ENCODE measurements around the gene RITA1.
A peak's percentile ranks its signal among the peaks of the same experiment; 100 is the strongest.
"Not testable (repeated sequence)": the region's sequence is repeated elsewhere in the genome, so short reads cannot be mapped to it uniquely, and the experiment has no call there.

Gene RITA1, protein sequence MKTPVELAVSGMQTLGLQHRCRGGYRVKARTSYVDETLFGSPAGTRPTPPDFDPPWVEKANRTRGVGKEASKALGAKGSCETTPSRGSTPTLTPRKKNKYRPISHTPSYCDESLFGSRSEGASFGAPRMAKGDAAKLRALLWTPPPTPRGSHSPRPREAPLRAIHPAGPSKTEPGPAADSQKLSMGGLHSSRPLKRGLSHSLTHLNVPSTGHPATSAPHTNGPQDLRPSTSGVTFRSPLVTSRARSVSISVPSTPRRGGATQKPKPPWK

DNA sequence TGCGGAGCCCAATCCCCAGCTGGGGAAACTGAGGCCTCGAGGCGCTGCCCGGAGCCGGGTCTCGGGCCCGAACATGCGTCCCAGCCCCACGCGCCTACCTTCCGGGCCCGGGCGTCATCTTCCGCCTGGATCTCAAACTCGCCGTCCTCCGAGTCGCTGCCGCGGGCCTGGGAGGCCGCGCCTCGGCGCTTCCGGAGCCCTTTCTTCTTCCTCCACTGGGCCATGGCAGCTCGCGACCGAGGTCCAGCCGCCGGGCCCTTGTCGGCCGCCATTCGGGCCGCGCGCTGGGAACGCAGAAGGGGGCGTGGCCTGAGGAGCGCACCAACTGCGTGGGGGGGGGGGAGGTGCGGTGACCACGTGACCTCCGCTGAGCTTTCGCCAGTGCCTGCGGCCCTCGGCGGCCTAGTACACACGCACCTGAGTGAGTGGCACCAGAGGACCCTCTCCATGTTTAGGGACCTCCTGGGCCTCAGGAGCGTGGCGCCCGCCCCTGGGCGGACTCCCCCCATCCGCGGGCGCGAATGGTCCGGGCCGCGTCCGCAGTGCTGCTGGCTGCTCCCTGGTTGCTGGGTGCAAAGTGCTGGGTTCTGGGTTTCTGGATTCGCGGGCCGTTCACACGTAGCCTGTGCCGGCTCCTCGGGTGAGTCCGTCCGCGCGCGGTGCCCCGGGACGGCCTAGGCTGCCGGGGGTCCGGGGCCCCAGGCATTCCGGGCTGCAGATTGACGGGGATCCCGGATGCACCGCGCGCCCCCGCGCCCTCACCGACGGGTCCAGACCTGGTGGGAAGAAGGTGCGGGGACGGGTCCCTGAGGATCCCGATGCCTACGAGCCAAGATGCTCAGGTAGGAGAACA lies at the start of gene RITA1, which contains the start of gene DDX54:
Gene RITA1 (plus strand): TSS at position 542 of the 853 bp plus-strand sequence. CDS start 1,026 bp downstream, outside the sequence.
Gene DDX54 (minus strand): TSS at position 299 of the 853 bp plus-strand sequence. CDS start 27 bp downstream, at position 272.
- peak; percentile 30 for DNase-seq

DNA sequence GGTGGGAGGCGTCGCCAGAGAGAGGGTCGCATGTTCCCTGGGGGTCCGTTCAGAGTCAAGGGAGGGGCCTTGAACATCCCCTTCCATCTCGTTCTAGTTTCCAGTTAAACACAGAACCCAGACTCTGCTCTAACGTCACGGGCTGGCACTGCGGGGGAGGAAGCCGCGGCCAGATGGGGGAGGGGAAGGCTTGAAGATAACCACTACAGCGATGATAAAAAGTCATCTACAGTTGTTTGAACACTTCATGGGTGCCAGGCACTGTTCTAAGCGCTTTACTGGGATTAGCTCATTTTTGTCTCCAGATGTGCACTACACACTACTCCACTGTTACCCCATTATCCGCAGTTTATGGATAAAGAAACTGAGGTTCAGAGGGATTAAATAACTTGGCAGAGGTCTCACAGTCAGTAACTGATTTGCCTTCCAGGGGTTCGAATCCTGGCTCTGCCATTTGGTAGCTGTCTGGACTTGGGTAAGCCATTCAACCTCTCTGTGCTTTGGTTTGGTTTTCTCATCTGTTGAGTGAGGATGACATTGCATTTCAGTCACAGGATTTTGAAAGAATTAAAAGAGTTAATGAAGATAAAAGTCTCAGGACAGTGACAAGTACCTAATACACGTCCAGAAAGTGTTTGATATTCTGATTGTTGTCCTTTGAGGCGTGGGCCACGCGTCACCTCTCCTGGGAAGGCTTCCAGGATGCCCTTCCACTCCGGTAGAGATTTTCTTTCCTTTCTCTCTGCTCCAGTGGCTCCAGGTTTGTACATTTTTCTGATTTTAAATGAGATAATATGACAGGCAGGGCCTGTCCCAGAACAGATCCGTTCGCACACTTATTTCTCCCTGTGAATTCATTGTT lies 49.2 kb upstream of the RITA1 start:
- no peak for DNase-seq

DNA sequence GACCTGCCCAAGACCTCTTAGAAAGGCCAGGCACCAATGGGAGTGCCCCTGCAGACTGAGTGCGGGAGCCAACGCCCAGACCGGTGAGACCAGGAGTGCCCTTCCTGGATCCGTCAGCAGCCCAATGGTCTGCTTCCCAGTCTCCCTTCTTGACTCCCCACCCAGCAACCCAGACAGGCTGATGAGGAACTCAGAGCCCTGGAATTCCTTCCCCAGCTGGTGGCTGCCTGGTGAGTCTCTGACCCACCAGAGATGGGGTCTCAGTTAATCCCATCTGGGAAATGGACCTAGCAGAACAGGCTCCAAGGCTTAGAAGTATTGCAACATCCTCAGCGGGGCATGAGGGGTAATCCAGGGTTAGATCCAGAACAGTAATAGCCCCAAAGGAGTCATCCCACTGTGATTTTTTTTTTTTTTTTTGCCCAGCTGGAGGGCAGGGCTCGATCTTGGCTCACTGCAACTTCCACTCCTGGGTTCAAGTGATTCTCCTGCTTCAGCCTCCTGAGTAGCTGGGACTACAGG lies 48.5 kb upstream of the RITA1 start:
- DNase-seq, result no peak

DNA sequence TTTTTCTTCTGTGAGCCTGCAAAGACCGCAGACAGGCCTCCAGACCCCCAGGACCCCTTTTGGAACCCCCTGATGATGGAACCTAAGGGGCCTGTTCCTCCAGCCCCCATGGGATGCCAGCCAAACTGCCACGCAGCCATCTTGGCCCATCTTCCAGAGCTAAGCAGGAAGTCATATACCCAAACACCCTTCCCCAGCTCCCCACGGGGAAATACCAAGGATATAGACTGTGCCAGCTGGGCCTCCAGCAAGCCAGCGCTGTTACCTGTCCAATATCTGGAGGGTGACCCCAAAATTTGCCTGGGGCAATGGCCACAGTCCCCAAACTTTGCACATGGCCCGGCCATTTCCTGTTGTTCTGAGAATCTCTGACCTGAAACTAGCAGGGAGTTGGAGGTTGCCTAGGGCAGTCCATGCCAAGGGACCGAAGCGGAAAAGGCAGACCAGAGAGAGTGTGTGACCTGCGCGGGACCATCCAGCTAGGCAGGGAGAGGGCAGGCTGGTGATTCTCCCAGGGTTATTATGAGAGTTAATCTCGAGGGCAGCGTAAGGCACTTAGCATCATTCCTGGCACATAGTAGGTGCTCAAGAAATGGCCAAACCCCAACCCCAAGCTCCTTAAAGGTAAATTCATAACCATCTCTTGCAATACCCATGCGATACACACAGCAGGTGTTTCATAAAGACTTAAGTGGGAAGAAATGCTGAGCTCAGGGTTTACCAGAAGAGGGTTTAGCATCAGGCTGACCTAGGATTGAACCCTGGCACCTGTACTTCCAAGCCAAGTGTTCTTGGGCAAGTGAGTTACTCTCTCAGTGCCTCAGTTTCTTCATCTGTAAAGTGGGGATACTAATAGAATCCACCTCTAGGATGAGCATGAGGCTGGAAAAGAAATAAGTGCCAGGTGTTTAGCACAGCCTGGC lies 47.4 kb upstream of the RITA1 start:
- DNase-seq, result no peak

DNA sequence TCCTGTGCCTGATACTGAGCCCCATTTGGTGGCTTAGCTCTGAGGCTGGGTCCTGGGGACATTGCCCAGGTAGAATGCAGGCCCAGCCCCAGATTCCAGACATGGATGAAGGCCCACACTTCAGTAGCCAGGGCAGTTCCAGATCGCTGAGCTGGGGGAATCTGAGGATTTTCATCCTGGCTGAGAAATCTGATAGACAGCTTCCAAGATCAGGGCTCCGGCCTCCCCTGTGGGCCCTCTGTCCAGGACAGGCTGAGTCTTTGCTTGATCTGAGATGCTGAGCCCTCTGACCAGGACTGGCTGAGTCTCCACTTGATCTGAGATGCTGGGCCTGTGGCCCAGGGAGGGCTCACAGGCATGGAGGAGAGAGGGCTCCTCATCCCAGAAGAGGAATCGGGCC lies 46.7 kb upstream of the RITA1 start:
- no peak for DNase-seq

DNA sequence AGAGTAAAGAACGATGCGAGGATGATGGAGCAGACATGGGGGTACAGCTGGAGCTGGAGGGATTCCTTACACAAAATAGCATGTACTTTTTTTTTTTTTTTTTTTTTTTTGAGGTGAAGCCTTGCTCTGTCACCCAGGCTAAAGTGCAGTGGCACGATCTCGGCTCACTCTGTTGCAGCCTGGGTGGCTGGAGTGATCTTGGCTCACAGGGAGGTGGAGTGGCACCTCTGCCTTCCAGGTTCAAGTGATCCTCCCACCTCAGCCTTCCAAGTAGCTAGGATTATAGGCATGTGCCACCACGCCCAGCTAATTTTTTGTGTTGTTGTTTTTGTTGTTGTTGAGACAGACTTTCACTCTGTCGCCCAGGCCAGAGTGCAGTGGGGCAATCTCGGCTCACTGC lies 44.8 kb upstream of the RITA1 start:
- DNase-seq, result no peak

DNA sequence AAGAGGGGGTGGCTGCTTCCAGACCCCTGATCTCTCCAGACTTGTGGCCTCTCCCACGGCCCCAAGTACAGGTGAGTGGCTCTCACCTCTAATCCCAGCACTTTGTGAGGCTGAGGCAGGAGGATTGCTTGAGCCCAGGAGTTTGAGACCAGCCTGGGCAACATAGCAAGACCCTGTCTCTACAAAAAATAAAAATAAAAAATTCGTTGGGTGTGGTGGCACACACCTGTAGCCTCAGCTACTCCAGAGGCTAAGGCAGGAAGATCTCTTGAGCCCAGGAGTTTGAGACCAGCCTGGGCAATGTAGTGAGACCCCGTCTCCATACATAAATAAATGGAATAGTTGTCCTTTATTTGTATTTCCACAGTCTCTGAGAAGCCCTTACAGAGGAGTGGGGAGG lies 43.8 kb upstream of the RITA1 start:
- not testable (repeated sequence) for DNase-seq

DNA sequence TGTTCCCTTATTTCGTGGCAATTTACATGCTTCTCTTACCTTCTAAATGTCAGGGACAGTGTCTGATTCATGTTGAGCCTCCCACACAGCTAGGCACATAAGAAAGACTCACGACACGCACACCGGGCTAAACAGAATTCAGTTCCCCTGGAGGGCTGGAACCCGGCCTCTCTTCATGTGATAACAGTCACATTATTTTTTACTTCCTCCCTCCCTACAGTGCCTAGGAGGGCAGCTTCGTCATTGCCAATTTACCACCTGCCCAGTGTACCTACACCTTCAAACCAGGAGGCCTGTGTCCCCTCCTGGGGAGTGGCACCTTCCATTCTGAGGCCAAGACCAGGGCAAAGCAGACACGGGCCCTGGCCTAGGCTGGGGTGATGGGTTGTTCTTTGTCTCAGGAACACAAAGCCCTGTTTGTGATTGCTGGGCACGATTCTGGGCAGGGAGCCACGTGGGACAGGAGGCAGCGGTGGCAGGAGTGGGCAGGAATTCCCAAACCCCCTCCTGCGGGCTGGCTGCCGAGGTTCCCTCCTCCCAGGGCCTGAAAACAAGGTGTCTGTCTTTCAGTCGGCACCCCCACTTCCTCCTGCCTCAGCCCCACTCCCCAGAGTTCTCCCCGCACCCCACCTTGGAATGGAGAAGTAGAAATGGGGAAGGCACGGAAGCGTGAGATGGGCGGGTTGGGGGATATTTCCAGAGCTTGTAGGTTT lies 43.2 kb upstream of the RITA1 start:
- DNase-seq, result no peak

DNA sequence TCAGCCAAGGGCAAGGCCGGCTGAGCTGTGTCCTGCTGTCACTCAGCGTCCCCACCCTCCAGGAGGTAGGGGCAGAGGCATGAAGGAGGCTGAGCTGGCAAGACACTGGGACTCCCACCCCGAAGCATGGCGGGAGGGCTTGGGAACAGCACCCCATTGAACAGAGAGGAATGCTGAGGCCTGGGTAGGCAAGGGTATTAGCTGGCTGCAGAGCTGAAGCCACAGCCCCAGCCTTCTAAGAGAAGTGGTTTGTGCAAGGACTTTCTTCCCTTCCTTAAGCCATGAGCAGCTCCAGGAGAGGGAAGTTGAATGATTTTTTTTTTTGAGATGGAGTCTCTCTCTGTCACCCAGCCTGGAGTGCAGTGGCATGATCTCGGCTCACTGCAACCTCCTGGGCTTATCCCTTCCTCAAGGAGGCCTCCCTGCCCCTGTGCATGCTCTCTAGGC lies 42.6 kb upstream of the RITA1 start:
- DNase-seq, result no peak

DNA sequence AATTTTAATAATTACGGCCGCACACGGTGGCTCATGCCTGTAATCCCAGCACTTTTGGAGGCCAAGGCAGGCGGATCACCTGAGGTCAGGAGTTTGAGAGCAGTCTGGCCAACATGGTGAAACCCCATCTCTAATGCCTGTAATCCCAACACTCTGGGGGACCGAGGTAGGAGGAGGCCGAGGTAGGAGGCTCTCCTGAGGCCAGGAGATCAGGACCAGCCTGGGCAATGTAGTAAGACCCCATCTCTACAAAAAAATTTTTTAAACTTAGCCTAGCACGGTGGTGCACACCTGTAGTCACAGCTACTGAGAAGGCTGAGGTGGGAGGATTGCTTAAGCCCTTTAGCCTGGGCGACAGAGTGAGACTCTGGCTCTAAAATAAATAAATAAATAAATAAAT lies 41.6 kb upstream of the RITA1 start:
- DNase-seq, result no peak

DNA sequence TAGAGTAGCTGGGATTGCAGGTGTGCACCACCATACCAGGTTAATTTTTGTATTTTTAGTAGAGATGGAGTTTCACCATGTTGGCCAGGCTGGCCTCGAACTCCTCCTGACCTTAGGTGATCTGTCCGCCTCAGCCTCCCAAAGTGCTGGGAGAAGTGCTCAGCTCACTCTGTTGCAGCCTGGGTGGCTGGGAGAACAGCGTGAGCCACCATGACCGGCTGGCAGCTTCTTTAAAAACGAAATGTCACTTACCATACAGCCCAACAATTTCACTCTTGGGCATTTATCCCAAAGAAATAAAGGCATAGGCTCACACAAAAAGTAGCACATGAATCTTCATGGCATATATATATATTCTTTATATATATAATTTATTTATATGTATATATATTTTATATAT lies 40.7 kb upstream of the RITA1 start:
- DNase-seq, result no peak

DNA sequence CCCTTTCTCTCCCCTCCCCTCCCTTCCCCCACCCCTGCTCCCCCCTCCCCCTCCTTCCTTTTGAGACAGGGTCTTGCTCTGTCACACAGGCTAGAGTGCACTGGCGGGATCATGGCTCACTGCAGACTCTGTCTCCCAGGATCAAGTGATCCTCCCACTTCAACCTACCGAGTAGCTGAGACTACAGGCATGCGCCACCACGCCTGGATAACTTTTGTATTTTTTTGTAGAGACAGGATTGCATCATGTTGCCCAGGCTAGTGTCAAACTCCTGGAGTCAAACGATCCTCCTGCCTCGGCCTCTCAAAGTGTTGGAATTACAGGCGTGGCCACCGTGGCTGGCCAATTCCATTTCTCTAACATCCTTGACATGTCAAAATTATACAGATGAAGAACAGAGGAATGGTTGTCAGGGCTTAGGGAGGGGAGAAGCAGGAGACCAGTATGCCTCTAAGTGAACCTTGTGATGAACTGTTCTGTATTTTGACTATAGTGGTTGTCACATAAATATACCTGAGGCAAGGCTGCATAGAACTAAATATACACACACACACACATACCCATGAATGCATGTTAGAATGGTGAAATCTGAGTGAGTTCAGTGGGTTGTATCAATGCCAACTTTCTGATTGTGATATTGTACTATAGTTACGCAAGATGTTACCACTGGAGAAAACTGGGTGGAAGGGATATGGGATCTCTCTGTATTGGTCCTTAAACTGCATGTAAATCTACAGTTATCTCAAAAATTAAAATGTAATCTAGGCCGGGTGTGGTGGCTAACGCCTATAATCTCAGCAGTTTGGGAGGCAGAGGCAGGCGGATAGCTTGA lies 39.6 kb upstream of the RITA1 start:
- no peak for DNase-seq

DNA sequence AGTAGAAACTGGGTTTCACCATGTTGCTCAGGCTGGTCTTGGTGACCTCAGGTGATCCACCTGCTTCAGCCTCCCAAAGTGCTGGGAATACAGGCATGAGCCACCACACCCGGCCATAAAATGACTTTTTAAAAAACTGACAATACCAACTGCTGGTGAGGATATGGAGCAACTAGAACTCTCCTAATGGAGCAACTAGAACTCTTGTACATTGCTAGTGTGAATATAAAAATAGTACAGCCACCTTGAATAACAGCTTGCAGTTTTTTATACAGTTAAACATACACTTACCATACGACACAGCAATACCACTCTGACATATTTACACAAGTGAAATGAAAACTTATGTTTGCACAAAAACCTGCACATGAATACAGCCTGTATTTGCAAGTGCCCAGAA lies 38.5 kb upstream of the RITA1 start:
- DNase-seq, result no peak

DNA sequence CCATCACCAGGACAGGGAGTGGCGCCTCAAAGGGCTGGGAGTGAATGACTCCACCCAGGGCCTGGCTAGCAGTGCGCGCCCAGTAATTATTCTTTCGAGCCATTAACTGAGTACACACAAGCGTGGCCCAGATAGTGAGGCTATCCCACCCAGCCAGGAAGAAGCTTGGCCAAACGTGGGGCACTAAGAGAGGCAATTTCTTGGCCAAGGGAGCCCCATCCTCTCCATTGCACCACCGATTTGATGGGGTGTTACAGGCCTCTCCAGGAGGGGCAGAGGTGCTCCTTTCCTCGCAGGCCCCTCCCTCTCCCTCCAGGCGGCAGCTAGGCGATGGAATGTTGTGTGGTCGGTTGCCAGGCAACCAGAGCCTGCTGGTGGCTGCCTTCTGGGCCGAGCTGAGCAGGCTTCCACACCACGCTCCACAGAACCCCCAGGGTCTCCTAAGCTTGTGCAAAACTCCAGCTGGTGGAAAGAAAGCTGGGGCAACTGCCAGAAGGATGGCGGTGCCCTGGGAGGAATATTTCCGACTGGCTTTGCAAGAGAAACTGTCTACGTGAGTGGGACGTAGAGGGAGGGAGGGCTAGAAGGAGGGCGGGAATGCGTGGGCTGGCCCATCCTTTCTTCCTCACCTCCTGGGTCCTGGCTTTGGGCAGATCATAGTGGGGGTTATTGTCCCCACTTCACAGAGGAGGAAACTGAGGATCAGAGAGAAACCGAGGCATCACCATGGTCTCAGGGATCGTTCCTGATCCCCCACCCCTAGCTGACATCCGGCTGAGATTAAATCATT lies 36.0 kb upstream of the RITA1 start, which contains the start of gene CFAP73:
Gene CFAP73 (plus strand): TSS at position 364 of the 790 bp plus-strand sequence. CDS start 134 bp downstream, at position 498.
- DNase-seq, result peak; percentile 11

DNA sequence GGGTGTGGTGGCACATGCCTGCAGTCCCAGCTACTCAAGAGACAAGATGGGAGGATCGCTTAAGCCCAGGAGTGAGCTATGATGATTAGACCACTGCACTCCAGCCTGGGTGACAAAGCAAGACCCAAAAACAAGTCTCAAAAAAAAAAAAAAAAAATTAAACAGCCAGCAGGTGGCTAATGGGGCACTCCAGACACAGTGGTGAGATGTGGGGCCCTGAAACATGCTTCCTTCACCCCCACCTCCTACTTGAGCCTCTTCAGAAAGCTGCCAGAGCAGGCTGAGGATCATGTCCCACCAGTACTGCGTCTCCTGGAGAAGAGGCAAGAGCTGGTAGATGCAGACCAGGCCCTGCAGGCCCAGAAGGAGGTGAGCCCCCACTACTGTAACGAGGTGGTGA lies 33.9 kb upstream of the RITA1 start:
- no peak for DNase-seq

DNA sequence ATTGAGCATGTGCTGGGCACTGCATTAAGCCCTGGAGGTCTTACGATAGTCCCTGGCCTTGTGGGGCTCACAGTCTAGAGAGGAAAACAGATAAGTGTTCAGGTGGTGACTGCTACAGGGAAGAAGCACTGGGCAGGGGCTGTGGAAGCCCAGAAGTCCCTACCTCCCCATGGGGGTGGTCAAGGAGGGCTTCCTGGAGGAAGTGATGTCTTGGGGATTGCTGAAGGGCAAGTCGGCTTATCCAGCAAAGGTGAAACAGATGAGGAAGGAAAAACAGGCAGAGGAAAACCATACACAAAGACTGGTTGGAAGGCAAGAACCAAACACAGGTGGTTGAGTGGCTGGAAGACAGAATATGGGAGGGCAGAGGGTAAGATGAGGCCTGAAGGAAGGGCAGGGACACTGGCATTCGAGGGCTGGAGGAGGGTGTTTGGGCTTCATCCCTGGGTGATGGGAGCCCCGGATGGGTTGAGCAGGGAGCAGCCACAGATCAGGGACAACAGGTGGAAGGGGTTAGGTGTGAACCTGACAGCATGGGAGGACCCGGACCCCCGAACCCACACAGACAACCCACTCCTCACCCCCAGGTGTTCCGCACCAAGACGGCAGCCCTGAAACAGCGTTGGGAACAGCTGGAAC lies 33.2 kb upstream of the RITA1 start:
- no peak for DNase-seq

DNA sequence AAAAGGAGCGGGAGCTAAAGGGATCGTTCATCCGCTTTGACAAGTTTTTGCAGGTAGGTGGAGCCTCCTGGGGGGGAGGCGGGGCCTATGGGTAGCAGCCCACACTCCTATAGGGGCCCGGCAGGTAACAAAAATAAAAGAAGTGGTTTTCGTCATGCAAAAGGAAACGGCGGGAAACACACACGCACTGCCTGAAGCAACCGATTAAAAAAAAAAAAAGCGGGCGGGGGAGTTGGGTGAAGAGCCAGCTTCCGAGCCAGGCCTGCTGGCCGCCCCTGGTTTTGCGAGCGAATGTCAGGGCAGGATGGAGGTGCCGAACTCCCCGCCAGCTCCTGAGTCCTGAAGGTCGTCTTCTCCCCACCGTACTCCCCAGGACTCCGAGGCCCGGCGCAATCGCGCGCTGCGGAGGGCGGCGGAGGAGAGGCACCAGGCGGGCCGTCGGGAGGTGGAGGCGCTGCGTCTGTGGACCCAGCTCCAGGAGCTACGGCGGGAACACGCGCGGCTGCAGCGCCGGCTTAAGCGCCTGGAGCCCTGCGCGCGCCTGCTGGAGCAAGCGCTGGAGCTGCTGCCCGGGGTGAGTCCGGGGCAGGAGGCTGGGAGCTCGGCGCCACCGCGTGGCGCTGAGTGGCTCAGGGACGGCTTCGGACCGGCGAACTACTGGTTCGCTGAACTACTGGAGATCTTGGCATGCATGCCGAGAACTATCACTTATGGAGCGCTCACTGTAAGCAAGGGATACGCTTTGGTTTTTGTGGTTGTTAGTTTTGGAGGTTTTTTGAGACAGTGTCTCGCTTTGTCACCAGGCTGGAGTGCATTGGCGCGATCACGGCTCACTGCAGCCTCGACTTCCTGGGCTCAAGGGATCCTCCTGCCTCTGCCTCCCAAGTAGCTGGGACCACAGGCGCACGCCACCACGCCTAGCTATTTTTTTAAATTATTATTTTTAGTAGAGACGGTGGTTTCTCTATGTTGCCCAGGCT lies 32.4 kb upstream of the RITA1 start:
- peak; percentile 51 for DNase-seq
